Activated CD4-positive, CD25-positive, alpha-beta regulatory T cell treated with anti-CD3 and anti-CD28 coated beads, Interleukin-2, amount 50 U/mL, for 72 hours (primary cell): ENCODE data around the gene GPC3.
"Not testable (repeated sequence)": the region's sequence is repeated elsewhere in the genome, so short reads cannot be mapped to it uniquely, and the experiment has no call there.

Experiments used
- DNase-seq: peaks from one replicate; pipeline ENCODE4 v3.0.0; 2021

The GPC3 gene

DNA sequence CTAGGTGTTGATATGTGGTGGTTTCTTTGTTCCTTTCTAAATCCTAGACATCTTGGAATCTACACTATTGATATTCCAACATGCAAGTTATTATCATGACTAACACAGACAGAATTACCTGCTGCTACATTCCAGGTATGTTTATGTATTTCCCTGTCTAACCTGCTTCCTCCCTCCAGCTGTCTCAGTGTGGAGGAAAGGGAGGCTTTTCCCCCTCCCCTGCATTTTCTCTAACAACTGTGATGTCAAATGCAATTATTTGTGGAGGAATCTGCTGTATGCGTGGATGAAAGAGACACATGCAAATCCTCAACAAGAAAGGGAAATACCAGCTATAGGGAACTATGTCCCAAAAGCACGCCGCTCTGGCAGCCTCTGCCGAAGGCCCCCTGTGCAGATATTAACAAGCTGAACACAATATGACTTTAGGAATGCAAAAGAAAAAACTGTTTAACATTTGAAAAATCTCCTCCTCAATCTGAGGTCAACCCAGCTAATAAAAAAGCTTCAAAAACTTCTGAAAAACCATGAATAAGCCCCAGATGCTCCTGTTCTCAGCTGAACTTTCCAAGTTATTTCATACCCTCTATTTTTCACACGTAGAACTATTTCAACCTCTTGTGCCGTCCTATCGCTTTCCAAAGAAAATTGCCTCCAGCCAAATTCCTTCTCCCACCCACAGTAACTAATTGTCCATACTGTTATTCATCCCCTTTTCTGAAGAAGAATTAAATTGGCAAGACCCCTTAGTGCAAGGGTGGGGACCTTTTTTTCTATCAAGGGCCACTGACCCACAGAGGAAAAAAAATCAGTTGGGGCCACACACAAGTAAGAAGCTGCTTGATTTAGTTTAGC lies 345.0 kb downstream of the GPC3 start:
- no peak for DNase-seq

DNA sequence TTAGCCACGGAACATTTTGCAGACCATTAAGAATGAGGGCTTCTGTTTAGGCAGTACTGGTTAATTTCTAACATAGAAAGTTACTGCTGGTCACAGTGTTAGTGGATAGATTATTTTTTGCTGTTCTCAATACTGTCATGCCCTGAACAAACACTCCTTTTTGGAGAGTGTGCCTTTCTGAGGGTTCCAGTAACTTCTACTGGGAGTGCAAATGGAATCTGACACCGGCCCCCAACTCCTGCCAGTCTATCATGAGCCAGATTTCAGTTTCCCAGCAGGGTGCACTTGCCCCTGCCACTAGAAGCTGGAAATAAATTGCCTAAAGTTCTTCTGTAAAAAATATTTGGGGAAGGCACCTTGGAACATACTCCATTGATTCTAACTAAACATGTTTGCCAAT lies 345.7 kb downstream of the GPC3 start:
- DNase-seq: no peak

DNA sequence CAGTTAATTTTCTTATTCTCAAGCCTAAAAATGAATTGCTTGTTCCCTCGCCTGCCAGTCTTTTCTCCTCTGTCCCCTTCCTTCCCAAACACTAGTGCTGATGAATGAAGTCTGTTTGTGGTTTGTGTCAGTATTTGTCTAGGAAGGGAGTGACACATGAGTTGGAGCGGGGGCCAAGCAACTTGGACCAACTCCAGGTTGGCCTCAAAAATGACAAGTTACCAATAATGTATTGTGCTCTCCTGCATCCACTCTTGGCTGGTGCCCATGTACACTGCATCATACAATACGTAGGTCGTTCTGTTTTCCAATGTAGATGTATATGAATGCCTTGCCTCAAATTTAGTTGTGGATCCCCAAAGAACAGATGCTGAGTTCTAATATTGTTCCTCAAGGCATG lies 347.1 kb downstream of the GPC3 start:
- DNase-seq: no peak

DNA sequence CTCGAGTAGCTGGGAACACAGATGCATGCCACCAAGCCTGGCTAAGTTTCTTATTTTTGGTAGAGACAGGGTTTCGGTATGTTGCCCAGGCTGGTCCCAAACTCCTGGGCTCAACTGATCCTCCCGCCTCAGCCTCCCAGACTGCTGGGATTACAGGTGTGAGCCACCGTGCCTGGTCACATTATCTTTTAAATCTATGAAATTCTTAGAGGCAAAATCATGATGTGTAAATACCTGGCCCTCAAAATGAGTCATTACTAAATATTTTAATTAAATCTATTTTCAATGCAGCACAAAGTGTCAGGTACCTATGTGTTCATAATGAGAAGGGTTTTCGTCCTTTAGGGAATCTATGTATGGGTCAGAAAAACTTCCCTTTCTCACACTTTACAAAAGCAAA lies 347.6 kb downstream of the GPC3 start:
- DNase-seq: no peak

DNA sequence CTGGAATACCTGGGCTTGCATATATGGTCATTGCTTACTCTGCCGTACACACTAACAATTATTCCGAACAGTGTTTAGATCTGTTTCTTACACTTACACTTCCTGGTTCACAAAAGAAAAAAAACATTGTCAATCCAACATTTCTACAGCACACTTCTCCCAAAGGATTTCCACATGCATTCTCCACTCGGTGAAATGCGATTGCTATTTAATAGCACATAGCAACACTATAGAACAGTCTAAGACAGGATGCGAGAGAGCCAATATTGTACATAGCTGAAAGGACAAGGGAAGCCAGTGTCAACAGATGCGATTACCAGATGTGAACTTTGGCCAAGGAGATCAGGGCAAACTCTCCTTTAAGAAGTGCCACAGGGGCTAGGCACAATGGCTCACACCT lies 349.4 kb downstream of the GPC3 start:
- no peak for DNase-seq

DNA sequence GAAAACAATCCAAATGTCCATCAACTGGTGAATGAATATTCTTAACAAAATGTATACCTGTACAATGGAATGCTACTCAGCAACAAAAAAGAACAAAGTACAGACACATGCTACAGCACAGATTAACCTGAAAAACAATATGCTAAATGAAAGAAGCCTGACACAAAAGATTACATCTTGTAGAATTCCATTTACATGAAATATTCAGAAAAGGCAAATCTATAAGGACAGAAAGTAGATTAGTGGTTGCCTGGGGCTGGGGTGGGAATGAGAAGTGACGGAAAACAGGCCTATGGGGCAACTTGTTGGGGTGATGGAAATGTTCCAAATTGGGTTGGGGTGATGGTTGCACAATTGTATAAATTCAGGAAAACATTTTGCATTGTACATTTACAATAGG lies 351.0 kb downstream of the GPC3 start:
- no peak for DNase-seq

DNA sequence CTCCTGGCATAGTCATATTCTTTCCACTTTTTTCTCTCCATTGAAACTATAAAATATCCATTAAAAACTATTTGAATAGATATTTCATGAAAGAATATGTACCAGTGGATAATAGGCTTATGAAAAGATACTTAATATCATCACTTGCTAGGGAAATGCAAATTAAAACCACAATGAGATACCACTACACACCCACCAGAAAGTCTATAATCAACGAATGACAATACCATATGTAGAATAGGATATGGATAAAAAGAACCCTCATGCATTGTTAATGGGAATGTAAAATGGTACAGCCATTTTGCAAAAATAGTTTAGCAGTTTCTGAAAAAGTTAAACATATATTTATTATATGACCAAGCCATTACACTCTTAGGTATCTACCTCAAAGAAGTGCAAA lies 351.4 kb downstream of the GPC3 start:
- no peak for DNase-seq

DNA sequence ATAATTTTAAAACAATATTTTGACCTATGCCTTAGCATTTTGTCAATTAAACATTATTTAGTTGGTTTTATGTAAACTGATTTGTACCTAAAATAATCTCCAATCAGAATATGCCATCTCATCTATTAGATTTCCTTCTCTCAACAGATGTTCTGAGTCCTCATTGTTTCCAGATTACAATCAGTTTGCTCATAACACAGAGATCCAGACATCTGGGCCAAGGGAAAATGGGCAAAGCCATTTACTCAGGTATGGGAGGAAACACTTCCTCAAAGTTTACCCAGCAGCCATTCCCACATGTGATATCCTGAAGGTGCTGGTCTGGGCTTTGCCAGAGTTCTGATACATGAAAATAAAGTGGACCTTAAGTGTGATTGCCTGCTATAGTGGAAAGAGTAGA lies 352.2 kb downstream of the GPC3 start:
- no peak for DNase-seq

DNA sequence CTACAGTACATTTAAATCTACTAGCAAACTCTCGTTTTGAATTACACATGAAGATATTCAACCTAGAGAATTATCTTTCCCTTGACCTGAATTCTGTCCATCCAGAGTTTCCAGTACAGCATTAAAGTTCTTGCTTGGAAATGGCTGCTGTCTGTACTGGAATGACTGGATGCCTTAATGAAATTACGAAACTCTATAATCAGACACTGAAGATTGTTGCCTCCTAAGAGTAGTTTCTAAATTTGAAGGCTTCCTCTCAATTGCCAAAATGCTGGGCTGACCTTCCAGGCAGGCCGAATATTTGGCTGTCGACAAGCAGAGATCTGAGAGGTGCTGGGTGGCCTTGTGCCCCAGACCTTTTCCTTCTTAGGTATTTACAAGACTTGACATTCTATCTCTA lies 355.0 kb downstream of the GPC3 start:
- no peak for DNase-seq

DNA sequence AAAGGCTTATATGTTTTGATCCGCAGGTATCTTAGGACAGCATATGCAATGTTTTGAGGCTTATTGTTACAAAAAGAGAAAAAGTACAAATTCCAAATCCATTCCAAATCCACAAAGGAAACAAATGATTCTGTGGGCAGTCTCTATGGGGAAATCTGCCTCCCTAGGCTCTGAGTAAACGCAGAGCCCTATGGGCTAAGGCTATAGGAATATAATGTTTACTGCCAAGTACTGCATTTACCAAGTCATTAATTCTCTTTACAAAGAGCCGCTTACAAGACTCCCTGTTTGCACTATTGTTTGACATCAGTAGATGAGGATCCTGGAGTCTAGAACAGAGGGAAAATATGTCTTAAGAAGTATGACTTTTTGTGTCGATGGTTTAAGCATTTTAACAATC lies 357.7 kb downstream of the GPC3 start:
- DNase-seq: no peak

DNA sequence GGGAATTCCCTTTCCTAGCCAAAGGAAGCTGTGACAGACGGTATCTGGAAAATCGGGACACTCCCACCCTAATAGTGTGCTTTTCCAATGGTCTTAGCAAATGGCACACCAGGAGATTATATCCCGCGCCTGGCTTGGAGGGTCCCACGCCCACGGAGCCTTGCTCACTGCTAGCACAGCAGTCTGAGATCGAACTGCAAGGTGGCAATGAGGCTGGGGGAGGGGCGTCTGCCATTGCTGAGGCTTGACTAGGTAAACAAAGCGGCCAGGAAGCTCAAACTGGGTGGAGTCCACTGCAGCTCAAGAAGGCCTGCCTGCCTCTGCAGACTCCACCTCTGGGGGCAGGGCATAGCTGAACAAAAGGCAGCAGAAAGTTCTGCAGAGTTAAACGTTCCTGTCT lies 364.0 kb downstream of the GPC3 start:
- DNase-seq: not testable (repeated sequence)

DNA sequence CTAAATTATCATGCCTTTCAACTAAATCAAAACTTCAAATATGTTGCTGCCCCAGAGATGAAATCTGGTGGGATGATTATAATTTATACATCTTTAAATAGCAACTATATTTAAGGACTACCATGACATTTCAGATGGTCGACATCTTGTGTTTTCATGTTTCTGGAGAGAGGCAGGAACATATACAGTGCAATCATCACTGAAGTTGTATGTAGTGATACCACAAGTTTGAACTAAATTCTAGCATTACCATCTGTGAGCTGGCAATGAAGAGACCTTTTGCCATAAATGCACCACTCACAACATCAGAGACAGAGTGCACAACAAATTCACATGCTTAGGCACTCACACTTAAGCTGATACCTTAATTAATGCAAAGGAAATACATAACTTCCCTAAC lies 373.7 kb downstream of the GPC3 start:
- DNase-seq: no peak

DNA sequence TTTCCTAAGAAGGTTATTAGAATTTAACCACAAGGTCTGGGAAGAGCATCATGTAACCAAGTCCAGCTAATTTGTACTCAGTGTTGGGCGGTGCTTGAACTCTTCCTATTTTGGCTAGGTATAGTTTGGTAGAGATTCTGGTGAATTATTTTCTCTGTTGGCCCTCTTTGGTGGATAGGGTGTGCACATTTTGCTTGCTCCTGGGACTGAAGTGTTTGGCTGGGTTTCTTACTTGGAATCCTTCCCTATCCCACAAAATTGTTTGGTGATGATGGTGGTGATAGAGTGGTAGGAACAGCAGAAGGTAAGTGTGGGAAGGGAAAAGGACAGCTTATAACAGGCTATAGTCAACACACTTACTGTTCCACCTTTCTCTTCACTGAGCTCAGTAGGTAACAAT lies 375.3 kb downstream of the GPC3 start:
- no peak for DNase-seq

DNA sequence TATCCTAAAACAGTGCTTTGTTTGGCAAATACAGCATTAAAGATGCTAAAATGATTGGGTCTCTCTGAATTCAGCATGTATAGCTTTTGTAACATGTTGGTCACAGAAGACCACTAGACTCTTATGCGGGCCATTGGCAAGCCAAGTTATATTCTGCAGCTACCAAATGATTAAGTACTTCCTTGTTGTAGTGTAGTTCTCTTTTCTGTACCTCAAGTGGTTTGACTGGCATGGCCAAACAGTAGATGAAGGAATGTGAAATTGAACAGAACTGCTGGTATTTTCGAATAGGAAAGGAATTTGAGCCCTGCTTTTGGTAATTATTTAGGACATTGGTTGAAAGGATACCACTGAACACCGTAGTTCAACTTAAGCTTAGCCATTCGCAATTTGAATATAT lies 376.2 kb downstream of the GPC3 start:
- no peak for DNase-seq

DNA sequence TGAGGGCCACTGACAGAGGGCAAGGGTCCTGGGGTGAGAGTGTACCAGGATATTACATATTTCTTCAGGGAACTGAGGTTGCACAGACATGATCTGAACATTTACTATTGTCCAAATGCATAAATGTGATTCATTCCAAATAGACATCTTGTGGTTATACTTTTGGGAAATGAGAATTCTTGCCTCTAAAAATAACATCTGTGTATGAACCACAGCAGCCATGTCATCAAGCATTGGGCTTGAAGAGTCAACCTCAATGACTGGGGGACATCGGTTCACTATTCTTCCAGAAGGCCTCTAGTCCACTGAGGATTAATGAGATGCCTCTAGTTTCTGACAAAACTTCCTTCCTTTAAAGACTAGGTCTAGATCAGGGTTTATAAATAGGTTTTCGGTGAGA lies 377.0 kb downstream of the GPC3 start:
- DNase-seq: no peak

DNA sequence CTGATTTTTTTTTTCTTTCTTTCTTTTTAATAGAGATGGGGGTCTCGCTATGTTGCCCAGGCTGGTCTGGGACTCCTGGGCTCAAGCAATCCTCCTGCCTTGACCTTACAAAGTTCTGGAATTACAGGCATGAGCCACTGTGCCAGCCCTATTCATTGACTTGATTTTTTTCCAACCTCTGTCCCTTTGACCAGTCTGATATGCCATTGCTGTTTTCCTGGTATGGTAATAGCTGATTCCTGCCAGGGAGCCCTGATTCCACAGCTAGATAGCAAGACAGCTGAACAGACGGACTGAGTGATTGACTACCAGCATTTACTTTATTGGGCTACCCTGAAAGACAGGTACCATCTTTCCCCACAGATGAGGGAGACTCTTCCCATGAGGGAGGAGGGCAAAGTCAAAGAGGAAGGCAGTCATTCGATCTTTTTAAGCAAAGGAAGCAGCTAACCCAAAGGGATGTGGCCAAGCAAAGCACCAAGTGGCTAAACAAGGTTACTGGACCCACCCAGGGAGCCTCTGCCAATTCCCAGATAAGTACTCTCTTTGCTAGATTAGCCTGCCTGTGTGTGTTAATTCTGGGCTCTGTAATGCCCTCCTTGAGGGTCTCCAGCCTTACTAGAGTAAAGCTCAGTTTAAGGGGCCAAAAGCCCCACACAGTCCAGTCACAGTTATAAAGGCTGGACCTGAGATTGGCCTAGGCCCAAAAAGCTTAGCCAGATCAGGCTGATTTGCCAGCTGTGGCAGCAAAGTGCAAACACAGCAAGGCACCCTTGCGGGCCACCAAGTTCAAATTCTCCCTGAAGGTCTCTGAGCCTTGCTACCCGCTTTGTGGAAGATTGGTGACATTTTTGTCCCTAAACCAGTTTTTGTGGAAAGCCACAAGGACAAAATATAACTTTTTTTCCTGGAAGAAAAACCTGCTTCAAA lies 377.7 kb downstream of the GPC3 start:
- no peak for DNase-seq

DNA sequence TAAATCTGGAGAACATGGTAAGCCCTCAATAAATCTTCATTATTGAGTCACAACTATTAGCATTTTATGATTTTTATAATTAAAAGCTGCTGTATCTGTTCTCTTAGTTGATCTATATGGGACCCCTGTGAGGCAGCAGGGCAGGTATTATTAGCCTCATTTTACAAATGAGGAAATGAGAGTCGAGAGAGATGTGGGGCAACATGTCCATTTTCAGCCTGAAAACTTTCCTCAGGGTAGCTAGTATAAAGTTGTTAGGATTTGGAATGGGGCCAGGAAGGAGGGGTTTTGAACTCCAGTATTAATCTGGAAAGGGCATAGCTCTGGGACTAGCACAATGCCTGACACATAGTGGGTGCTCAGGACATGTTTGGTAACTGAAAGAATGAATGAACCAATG lies 378.4 kb downstream of the GPC3 start:
- no peak for DNase-seq

DNA sequence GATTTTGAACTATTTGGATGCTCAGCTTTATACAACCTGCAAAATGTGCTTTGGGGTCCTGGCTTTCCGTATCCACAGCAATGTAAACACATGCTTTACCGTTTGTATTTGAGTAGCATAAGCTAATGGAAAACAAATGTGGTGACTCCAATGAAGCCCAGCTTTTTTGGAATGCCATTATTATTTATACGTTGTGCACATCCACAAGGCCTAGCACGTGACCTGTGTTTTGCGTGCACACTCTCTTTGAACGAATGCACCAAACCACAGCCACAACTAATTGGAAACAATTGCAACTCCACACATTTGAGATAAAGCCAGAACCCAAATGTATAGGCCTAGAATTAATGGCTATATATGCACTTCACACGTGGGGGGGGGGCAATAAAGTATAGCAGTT lies 380.6 kb downstream of the GPC3 start:
- DNase-seq: no peak

DNA sequence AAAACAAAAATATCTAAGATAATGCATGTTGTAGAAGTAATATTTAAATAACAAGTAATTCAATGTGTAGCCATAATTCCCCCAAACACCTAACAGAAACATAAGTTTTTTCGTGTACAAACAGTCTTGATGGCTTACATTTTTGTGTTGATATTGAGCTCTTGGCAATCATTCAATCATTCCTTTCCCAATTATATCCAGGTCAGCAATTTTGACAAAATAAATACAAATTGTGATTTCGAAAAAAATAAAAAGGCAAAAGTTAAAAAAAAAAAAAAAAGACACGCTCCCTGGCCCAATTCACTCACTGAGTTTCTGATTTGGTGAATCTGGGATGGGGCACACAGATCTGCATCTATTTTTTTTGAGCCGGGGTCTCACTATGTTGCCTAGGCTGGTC lies 382.5 kb downstream of the GPC3 start:
- DNase-seq: no peak

DNA sequence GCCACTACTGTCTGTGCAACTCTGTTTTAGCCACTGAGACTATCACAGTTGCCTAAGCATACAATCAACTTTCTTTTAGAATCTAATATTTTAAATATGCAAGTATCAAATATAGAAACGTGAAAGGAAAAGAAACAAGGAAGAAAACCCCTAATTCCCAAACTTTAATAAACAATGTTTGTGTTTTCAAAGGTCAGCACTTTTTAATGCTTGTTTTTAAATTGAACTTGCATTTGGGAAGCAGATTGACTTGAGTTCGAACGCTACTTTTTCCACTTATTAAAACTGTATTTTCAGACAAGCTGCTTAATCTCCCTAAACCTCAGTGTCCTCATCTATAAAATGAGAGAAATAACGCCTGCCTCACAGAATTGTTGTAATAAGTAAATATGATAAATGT lies 384.3 kb downstream of the GPC3 start:
- DNase-seq: no peak

DNA sequence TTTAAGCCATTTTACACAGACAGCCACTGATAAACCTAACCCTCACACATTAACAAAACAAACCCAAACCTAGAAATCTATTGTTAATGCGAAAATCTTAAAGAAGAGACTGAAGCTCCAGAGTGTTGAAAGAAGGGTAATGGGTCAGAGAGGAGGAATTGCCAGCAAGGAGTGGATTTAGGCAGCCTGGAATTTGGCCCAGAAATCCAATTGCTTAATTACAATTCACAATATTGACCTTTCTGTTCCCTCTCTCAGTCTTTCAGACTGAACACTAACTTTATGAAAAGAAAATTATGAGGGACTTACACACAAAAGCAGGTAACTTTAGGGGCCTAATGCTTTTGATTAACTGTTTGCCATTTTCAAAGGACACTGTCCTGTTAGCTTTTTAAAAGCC lies 384.9 kb downstream of the GPC3 start:
- no peak for DNase-seq

DNA sequence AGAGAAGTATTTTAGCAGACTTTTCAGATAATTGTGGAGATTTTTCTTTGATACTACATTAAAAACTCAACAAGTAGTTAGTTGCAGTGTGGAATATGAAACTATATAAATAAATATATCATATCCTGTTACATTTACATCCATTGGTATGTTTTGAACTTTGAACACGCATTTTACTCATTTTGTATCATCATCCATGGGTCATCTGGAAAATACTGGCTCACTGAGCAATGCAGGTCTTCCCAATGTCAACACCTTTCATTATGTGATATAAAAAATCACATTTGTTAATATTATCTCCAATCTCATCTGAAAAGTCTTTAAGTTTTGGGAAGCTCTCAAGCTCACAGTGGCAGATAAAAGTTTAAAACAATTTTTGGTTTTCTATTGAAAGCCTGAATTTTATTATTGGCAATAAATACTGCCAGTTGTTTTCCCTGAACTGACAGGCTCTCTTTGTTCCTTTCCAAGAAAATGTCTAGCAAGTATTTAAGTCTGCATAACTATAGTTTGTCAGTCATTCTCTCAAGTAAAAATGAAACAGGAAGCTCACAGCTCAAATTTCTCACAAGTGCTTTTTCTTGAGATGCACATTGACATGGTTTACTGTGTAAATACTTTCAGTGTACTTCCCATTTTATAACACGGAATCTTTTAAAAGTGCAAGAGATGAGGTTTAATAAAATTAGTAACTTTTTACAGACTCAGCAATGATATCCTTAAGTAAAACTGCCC lies 386.6 kb downstream of the GPC3 start:
- DNase-seq: no peak

DNA sequence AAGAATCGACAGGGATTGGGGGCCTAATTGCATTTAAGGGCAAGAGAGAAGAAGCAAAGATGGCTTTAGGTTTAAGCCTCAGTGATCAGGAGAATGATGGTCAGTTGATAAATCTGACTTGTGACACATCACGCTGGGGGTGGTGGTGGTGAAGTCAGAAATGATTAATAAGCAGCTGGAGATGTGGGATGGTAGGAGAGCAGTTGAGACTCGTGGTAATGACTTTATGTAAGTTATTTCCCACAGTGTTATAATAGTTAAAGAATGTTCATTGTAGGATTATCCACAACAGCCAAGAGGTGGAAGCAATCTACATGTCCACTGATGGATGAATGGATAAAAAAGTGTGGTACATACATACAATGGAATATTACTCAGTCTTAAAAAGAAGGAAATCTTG lies 391.2 kb downstream of the GPC3 start:
- DNase-seq: no peak

DNA sequence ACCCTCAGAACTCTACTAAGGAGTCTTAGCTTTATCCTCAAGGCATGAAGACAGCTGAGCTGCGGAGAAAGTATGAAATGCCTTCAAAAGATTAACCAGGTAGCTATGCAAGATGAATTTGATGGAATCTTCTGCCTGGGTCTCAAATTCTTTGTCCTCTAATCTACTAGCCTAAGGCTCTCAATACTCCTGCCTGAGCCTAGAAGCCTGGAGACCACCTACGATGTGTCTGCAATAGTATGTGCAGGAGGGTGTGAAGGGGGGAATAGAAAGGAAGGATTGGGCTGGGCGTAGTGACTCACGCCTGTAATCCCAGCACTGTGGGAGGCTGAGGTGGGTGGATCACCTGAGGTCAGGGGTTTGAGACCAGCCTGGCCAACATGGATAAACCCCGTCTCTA lies 391.9 kb downstream of the GPC3 start:
- DNase-seq: no peak
